Measurements from ENCODE around the gene CTSE. TPM values are rescaled to one million over a fixed set of nuclear protein-coding genes. Genes with fewer than 3 reads are reported as not detected.
"Not testable (repeated sequence)": the region's sequence is repeated elsewhere in the genome, so short reads cannot be mapped to it uniquely, and the experiment has no call there.

Gene CTSE
- total RNA-seq = not detected in 2 replicates

- Mint-ChIP-seq H3K4me1 (ENCODE audit: low read depth) (peaks cover 4% of the 10 kb centered on the region), H3K36me3 (ENCODE audit: low read depth) (no peaks in the 10 kb centered on the region), H3K9me3 (no peaks in the 10 kb centered on the region), H3K27ac (no peak within 1 kb of the TSS), H3K4me3 (ENCODE audit: low read depth) (no peak within 1 kb of the TSS), H3K27me3 (ENCODE audit: low read depth) (peaks cover 36% of the 10 kb centered on the region)
- intact Hi-C loops (cut with micrococcal nuclease) = no loop called here
- no peak for DNase-seq (ENCODE audit: low spot score)
Measured at GRCh38 chr1:206023695-206024094, at the start of gene CTSE. Gene CTSE, minus strand, starts transcription at chr1:206023895. Its CDS starts 104 bp downstream, at chr1:206023791.

DNA sequence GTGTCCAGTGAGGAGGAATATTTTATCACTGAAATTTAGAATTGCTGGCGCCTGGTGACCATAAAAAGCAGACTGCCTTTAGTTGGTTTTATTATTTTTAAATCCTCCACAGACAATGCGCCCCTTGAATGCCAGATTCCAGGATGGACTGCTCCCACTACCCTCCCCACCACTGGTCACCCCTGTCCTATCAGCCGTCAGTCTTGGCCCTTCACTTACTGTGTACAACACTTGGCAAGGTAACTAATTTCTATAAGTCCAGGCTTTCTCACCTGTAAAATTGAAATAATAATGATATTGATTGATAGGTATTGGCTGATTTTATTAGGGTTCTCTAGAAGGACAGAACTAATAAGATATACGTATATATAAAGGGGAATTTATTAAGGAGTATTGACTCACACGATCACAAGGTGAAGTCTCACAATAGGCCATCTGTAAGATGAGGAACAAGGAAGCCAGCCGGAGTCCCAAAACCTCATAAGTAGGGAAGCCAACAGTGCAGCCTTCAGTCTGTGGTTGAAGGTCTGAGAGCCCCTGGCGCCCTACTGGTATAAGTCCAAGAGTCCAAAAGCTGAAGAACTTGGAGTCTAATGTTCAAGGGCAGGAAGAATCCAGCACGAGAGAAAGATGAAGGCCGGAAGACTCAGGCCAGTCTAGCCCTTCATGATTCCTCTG, 47.1 kb upstream of the CTSE start:
- Mint-ChIP-seq H3K9me3 (no peaks in the 10 kb centered on the region), H3K36me3 (ENCODE audit: low read depth) (no peaks in the 10 kb centered on the region), H3K27me3 (ENCODE audit: low read depth) (peaks cover 61% of the 10 kb centered on the region), H3K4me1 (ENCODE audit: low read depth) (no peaks in the 10 kb centered on the region), H3K27ac (no peak overlapping the region), H3K4me3 (ENCODE audit: low read depth) (no peak overlapping the region)
- intact Hi-C loops (cut with micrococcal nuclease) = no loop called here
- no peak for DNase-seq (ENCODE audit: low spot score)

GRCh38 chr1:206068314-206068713, 44.6 kb upstream of the CTSE start:
- no peak overlapping the region for H3K4me3 Mint-ChIP-seq (ENCODE audit: low read depth)
- no peaks in the 10 kb centered on the region for H3K4me1 Mint-ChIP-seq (ENCODE audit: low read depth)
- no peaks in the 10 kb centered on the region for H3K9me3 Mint-ChIP-seq
- intact Hi-C loops (cut with micrococcal nuclease) = no loop called here
- peaks cover 49% of the 10 kb centered on the region for H3K27me3 Mint-ChIP-seq (ENCODE audit: low read depth)
- no peaks in the 10 kb centered on the region for H3K36me3 Mint-ChIP-seq (ENCODE audit: low read depth)
- no peak for DNase-seq (ENCODE audit: low spot score)
- no peak overlapping the region for H3K27ac Mint-ChIP-seq

- H3K4me3 Mint-ChIP-seq (ENCODE audit: low read depth) = no peak overlapping the region
- no peak for DNase-seq (ENCODE audit: low spot score)
- H3K9me3 Mint-ChIP-seq = peaks cover 3% of the 10 kb centered on the region
- no peaks in the 10 kb centered on the region for H3K36me3 Mint-ChIP-seq (ENCODE audit: low read depth)
- H3K4me1 Mint-ChIP-seq (ENCODE audit: low read depth) = no peaks in the 10 kb centered on the region
- peaks cover 48% of the 10 kb centered on the region for H3K27me3 Mint-ChIP-seq (ENCODE audit: low read depth)
- intact Hi-C loops (cut with micrococcal nuclease) = no loop called here
- H3K27ac Mint-ChIP-seq = no peak overlapping the region
Measured at GRCh38 chr1:206067486-206068227, 44.0 kb upstream of the CTSE start.

DNA sequence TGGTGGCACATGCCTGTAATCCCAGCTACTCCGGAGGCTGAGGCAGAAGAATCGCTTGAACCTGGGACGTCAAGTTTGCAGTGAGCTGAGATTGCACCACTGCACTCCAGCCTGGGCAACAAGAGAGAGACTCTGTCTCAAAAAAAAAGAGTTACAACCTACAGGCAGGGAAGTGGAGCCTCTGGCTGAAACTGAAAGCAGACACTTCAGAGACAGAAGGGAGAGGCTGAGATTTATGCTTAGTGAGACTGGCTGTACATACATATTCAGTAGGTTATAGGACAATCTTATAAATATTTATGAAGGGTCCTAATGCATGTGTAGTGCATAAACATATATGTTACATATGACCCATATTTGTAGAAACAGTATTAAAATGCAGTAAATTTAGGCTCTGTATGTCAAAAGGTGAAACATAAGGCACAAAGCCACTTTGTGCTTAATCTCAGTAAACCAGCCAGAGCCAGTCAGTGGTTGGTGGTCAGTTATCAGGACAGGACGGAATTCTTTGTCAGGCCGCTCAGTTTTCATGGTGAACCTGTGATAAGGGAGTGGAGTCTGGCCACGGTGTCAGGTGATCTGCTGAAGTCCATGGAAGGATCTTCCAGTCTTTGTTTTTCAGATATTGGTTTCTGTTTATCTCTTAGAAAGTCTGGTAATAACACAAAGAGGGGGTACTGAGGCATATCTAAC, 42.9 kb upstream of the CTSE start:
- peaks cover 47% of the 10 kb centered on the region for H3K27me3 Mint-ChIP-seq (ENCODE audit: low read depth)
- no peak for DNase-seq (ENCODE audit: low spot score)
- no peaks in the 10 kb centered on the region for H3K36me3 Mint-ChIP-seq (ENCODE audit: low read depth)
- H3K9me3 Mint-ChIP-seq = peaks cover 3% of the 10 kb centered on the region
- intact Hi-C loops (cut with micrococcal nuclease) = no loop called here
- H3K4me1 Mint-ChIP-seq (ENCODE audit: low read depth) = no peaks in the 10 kb centered on the region
- H3K27ac Mint-ChIP-seq = no peak overlapping the region
- H3K4me3 Mint-ChIP-seq (ENCODE audit: low read depth) = no peak overlapping the region

DNA sequence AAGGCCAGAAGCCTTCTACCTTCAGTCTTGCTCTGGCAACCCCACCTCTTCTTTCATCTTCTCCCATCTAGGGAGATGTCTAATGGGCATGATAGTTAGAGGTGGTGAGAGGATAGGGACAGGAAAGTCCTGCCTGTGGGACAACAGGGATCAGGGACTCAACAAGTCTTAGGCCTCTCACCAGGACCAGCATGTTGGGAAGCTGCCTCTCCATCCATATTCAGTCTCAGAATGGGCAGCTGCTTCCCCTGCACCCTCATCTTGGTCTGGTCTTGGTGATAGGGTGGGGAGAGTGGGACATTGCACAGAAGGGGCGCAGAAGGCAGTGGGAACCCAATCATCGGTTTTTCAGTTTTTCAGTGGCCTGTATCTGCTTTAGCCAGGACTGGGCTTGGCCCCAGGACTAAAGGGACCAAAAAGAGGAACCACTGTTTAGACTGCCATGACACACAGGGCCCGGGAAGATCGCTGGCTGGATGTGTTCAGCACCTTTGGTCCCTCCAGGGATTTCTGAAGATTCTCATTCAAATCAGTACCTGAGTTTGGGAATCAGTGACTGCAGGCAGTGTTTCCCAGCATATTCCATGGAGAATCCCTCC, 42.0 kb upstream of the CTSE start:
- no peak for DNase-seq (ENCODE audit: low spot score)
- Mint-ChIP-seq H3K9me3 (peaks cover 3% of the 10 kb centered on the region), H3K36me3 (ENCODE audit: low read depth) (no peaks in the 10 kb centered on the region), H3K27me3 (ENCODE audit: low read depth) (peaks cover 51% of the 10 kb centered on the region), H3K27ac (no peak overlapping the region), H3K4me1 (ENCODE audit: low read depth) (no peaks in the 10 kb centered on the region), H3K4me3 (ENCODE audit: low read depth) (no peak overlapping the region)
- intact Hi-C loops (cut with micrococcal nuclease) = no loop called here

GRCh38 chr1:206064501-206064900, 40.8 kb upstream of the CTSE start:
- intact Hi-C loops (cut with micrococcal nuclease); H3K36me3 Mint-ChIP-seq (ENCODE audit: low read depth); H3K9me3 Mint-ChIP-seq; H3K4me3 Mint-ChIP-seq (ENCODE audit: low read depth); H3K27ac Mint-ChIP-seq; DNase-seq (ENCODE audit: low spot score); H3K4me1 Mint-ChIP-seq (ENCODE audit: low read depth): not testable (repeated sequence)
- H3K27me3 Mint-ChIP-seq (ENCODE audit: low read depth) = peaks cover 54% of the 10 kb centered on the region

DNA sequence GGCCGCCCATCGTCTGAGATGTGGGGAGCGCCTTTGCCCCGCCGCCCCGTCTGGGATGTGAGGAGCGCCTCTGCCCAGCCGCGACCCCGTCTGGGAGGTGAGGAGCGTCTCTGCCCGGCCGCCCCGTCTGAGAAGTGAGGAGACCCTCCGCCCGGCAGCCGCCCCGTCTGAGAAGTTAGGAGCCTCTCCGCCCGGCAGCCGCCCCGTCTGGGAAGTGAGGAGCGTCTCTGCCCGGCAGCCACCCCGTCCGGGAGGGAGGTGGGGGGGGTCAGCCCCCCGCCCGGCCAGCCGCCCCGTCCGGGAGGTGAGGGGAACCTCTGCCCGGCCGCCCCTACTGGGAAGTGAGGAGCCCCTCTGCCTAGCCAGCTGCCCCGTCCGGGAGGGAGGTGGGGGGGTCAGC, 40.3 kb upstream of the CTSE start:
- peaks cover 52% of the 10 kb centered on the region for H3K27me3 Mint-ChIP-seq (ENCODE audit: low read depth)
- H3K4me3 Mint-ChIP-seq (ENCODE audit: low read depth); H3K36me3 Mint-ChIP-seq (ENCODE audit: low read depth); DNase-seq (ENCODE audit: low spot score); H3K4me1 Mint-ChIP-seq (ENCODE audit: low read depth); intact Hi-C loops (cut with micrococcal nuclease); H3K27ac Mint-ChIP-seq; H3K9me3 Mint-ChIP-seq: not testable (repeated sequence)

DNA sequence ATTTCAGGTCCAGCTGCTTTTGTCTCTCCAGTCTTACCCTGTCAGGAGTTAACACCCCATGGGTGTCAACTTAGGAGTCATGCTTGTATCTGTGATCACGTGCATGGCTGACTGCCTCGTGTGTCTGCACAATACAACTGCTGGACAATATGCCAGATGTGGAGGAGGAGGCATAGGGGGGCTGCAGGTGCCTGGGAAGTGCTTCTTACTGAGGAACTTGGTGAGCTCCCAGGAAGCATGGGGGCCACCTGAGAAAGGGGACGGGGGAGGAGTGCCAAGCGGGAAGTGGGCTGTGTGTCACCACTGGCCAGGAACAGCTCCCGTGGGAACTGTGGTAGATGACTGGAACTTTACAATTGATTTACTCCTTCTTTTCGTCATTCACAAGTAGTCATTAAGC, 38.8 kb upstream of the CTSE start:
- H3K27ac Mint-ChIP-seq = no peak overlapping the region
- intact Hi-C loops (cut with micrococcal nuclease) = no loop called here
- no peak for DNase-seq (ENCODE audit: low spot score)
- H3K4me1 Mint-ChIP-seq (ENCODE audit: low read depth) = no peaks in the 10 kb centered on the region
- no peaks in the 10 kb centered on the region for H3K36me3 Mint-ChIP-seq (ENCODE audit: low read depth)
- no peak overlapping the region for H3K4me3 Mint-ChIP-seq (ENCODE audit: low read depth)
- H3K9me3 Mint-ChIP-seq = peaks cover 3% of the 10 kb centered on the region
- peaks cover 43% of the 10 kb centered on the region for H3K27me3 Mint-ChIP-seq (ENCODE audit: low read depth)

GRCh38 chr1:206060844-206061243, 37.1 kb upstream of the CTSE start:
- Mint-ChIP-seq H3K27ac (no peak overlapping the region), H3K27me3 (ENCODE audit: low read depth) (peaks cover 46% of the 10 kb centered on the region), H3K9me3 (peaks cover 3% of the 10 kb centered on the region), H3K36me3 (ENCODE audit: low read depth) (no peaks in the 10 kb centered on the region), H3K4me3 (ENCODE audit: low read depth) (no peak overlapping the region), H3K4me1 (ENCODE audit: low read depth) (no peaks in the 10 kb centered on the region)
- intact Hi-C loops (cut with micrococcal nuclease) = no loop called here
- DNase-seq (ENCODE audit: low spot score) = no peak

- no peaks in the 10 kb centered on the region for H3K36me3 Mint-ChIP-seq (ENCODE audit: low read depth)
- H3K4me1 Mint-ChIP-seq (ENCODE audit: low read depth) = no peaks in the 10 kb centered on the region
- H3K4me3 Mint-ChIP-seq (ENCODE audit: low read depth) = no peak overlapping the region
- peaks cover 3% of the 10 kb centered on the region for H3K9me3 Mint-ChIP-seq
- peaks cover 50% of the 10 kb centered on the region for H3K27me3 Mint-ChIP-seq (ENCODE audit: low read depth)
- H3K27ac Mint-ChIP-seq = no peak overlapping the region
- DNase-seq (ENCODE audit: low spot score) = no peak
- intact Hi-C loops (cut with micrococcal nuclease) = no loop called here
Measured at GRCh38 chr1:206059355-206059915, 35.7 kb upstream of the CTSE start.

DNA sequence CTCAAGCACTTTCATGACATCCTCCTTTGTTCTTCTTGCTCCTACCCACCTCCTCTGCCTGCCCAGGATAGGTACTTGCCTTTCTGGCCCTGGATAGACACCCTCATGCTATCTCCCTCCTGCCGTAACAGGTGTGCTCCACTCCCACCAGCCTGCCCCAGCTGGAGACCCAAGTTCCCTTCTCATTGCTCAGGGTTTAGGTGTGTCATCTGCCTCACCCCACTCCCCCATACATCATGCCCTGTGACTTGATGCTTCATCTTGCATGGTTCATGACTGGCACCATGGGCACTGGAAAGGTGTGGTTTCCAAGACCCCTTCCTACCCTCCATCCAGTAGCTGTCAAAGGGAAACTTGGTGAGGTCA, 35.2 kb upstream of the CTSE start:
- no peaks in the 10 kb centered on the region for H3K36me3 Mint-ChIP-seq (ENCODE audit: low read depth)
- no peak overlapping the region for H3K27ac Mint-ChIP-seq
- H3K27me3 Mint-ChIP-seq (ENCODE audit: low read depth) = peaks cover 52% of the 10 kb centered on the region
- DNase-seq (ENCODE audit: low spot score) = no peak
- peaks cover 3% of the 10 kb centered on the region for H3K9me3 Mint-ChIP-seq
- no peaks in the 10 kb centered on the region for H3K4me1 Mint-ChIP-seq (ENCODE audit: low read depth)
- intact Hi-C loops (cut with micrococcal nuclease) = no loop called here
- H3K4me3 Mint-ChIP-seq (ENCODE audit: low read depth) = no peak overlapping the region

Data from activated T-helper 2 cell treated with anti-CD3 and anti-CD28 coated beads, Interferon-gamma antibody, Interleukin-2, Interleukin-4, amounts not matched to agents 10 μg/mL and 5 μg/mL and 100 μg/mL, durations not matched to agents 14 hours and 24 hours and 36 hours (primary cell).